Stimulated activated CD4-positive, alpha-beta T cell treated with anti-CD3 and anti-CD28 coated beads, Interleukin-12 subunit alpha, Interleukin-12 subunit beta, amount 100 ng/mL, for 4 hours (primary cell): ENCODE data around the gene NF2.
"Not testable (repeated sequence)": the region's sequence is repeated elsewhere in the genome, so short reads cannot be mapped to it uniquely, and the experiment has no call there.

ENCODE experiments used
- DNase-seq: peaks from one replicate; pipeline ENCODE4 v3.0.0-alpha.2; 2020

NF2 gene

DNA sequence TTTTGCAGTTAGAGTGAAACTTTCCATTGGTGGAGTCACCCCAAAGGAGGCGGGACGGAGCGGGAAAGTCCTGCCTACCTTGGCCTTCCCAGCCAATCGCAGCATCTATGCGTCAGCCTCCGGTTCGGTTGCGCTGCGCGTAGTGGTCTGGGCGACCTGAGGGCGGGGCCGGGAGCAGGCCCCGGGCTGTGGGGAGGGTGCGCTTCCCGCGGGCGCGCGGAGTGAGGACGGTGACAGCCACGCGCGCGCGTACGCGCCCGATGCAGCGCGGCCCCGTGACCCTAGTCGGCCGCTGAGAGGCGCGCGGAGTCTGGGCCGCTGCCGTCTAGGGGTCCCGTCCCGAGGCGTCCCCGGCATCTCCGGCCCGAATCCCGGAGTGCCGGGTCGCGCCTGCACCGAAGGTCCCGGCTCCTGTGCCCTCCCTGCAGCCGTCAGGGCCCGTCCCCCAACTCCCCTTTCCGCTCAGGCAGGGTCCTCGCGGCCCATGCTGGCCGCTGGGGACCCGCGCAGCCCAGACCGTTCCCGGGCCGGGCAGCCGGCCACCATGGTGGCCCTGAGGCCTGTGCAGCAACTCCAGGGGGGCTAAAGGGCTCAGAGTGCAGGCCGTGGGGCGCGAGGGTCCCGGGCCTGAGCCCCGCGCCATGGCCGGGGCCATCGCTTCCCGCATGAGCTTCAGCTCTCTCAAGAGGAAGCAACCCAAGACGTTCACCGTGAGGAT, at the start of gene NF2:
NF2 (plus strand) TSS at position 276 of the 718 bp plus-strand sequence; CDS start at position 642, 366 bp downstream.
- peak; percentile 94 for DNase-seq

DNA sequence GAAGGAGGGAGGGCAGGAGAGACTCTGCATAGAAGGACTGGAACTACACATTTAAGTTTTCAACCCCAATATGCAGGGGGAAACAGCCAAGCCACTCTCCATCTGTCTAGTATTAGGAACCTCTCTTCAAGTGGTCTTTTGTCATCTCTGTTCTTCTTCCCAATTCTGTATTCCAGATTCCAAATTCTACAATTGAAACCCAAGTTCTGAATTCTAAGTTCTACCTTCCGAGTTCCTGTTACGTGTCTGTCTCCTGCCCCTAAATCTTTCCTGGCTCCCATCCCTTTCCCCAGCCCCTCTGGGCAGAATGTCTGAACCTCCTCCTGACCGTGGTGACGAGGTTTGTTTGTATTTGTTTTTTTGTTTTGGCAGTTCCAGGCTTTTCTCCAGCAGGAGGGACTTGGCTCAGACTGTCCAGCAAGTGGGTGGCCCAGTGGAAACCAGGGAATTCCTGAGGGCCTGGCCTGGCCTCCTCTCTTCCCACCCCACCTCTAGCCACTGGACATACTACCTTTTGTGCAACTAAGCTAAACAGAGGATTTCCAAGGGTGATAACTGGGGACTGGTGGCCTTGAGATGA, 48.3 kb upstream of the NF2 start:
- no peak for DNase-seq

DNA sequence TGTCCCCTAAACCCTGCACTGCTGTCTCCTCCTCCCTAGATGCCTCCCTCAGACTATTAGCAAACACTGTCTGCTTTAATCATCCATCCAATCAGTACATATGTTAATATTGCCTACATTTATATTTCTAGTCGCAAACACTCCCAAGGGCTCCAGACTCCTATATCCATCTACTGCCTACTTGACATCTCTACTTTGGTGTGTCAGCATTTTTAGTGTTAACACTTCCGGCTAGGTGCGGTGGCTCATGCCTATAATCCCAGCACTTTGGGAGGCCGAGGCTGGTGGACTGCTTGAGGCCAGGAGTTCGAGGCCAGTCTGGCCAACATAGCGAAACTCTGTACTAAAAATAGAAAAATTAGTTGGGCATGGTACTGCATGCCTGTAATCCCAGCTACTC, 44.4 kb upstream of the NF2 start:
- no peak for DNase-seq

DNA sequence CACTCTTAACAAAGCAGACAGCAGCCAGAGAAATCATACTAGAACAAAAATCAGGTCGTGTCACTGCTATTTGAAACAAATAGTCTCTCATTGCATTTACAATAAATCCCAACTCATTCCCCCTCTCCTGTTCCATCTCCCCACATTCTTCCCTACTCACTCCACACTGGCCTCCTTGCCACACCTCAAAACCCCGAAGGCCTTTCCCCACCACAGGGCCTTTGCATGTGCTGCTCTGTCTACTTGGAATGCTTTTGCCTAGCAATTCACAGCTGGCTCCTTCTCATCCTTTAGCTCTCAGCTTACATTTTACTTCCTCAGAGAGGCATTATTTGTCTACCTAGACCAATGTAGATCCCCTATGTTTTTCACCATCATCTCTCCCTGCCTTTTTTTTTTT, 43.6 kb upstream of the NF2 start:
- DNase-seq = no peak

DNA sequence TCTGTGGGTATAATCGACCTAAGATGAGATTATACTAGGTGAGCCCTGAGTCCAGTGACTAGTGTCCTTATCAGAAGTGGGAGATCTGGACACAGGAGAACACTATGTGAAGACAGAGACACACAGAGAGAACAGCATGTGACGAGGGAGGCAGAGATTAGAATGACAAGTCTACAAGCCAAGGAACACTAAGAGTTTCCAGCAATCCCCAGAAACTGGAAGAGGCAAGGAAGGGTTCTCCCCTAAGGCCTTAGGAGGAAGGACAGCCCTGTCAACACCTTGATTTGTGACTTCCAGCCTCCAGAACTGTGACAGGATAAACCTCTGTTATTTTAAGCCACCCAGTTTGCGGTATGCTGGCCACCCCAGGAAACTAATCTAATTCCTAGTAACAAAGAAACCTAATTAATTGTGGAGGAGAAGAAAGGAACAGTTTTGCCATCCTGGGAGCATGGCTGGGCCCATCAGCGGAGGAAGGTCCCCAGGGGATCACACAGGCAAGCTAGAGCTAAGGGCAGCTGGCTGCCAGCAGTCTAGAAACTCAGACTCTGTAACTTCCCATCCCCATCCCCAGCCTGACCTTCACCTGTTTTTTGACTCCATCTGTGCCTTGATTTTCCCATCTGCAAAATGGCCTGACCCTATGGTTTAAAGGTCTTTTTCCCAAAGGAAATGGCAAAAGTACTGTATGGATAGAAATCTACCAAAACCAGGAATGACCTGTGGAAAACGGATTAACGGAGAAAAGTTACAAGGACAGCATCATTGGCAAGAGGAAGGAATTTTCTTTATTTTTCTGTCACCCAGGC, 39.6 kb upstream of the NF2 start:
- no peak for DNase-seq

DNA sequence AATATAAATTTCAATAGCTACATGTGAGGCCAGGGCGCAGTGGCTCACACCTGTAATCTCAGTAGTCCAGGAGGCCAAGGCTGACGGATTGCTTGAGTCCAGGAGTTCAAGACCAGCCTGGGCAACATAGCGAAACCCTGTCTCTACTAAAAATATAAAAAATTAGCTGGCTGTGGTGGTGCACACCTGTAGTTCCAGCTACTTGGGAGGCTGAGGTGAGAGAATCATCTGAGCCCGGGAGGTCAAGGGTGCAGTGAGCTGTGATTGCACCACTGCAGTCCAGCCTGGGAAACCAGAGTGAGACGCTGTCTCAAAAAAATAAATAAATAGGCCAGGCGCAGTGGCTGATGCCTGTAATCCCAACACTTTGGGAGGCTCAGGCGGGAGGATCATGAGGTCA, 36.9 kb upstream of the NF2 start:
- DNase-seq = not testable (repeated sequence)

DNA sequence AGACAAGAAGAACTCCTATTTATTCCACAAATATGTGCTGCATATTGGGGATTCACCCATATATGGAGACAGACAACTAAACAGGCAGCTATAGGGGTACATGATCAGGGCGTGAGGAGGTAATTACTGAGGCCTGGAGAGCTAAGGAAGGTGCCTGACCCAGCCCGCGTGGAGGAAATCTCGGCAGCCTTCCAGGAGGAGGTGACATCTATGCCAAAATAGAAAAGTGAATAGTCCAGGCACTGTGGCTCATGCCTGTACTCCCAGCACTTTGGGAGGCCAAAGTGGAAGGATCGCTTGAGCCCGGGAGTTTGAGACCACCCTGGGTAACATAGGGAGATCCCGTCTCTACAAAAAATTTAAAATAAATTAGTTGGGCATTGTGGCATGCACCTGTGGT, 36.1 kb upstream of the NF2 start:
- no peak for DNase-seq

DNA sequence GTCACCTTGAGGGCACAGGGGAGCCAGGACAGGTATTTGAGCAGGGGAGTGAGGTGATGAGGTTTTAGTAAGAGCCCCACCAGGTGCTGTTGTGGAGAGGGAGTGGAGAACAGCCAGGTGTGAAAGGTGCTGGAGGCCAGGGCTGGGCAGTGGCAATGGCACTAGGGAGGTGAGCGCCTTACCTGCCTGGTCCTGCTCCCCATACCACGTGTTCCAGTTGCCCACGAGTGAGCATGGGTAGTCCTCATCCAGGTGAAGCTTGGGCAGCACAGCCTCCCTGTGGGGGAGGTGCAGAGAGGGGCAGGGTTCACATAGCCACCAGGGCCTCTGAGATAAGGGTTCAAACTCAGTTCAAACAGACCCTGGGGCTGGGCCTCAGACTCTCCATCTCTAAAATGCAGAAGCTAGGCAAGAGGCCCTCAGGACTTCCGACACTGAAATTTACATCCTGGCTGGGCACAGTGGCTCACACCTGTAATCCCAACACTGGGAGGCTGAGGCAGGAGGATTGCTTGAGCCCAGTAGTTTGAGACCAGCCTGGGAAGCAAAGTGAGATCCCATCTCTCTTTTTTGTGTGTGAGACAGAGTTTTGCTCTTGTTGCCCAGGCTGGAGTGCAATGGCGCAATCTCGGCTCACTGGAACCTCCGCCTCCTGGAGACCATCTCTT, 34.3 kb upstream of the NF2 start:
- no peak for DNase-seq

DNA sequence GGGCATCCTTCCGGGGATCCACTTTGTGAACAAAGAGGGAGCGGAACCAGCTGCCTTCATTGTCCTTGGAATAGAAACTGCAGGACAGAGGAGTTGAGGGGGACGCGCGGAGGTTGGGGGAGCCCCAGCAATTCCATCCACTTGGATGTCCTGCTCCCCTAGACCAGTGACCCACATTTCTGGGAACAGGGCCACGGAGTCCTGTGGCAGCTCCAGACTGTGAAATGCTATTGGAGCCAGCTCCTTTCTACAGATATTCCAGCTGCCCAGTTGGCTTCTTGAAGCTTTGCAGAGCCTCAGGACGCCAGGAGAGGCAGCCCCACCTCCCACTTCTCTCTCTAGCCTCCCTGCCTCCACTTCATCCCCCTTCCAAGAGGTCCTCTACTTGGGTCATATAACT, 33.0 kb upstream of the NF2 start:
- DNase-seq = no peak

DNA sequence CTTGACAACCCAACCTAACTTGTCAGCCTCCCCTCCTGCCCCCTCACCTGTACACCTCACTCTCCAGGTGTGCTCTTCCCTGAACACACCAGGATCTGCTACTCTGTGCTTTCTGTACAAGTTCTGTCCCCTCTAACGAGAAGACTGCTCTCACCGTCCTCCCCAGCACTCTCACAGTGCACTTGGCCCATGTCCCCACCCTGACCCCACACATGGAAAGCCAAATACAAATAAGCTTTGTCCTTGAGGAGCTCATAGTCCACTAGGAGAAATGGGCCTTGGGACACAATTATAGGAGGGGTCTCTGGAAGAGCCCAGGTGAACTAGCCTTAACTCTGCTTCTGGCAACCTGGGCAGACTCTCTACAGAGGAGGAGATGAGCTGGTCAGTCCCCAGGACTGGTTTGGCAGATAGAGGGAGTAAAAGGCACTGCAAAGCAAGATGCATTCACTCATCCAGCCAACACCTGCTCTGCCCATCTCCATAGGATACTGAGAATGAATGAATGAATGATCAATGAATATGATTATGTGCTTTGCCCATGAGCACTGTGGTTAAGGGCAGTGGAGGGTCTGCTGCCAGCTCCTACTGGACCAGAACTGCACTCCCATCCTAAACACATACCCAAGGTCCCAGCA, 32.4 kb upstream of the NF2 start:
- DNase-seq = no peak

DNA sequence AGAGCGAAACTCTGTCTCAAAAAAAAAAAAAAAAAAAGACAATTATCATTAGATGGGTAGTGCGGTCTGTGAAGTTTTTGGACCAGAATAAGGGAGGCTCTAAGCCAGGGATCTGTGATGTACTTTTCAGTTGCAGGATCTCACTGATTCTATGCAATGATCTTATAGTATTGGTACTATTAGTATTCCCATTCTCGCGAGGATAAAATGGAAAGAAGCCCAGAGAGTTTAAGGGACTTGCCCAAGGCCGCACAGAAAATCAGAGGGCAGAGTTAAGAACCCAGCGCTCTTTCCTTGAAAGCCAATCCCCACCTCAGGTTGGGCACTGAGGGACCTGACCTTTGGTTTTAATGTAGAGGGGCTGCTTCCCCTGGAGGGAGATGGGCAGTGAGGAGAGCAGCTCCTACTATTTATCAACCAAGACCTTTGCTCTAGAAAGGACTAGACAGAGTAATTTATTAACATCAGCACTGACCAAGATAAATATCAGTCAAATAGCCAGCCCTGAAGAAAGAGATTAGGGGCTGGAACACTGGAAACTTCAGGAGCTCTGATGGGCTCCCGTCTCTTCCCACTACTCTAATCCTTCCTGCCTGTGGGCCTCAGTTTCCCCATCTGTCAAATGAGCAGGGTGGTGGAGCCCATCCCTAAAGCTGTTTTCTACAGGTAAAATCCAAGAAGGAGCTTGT, 28.5 kb upstream of the NF2 start:
- no peak for DNase-seq

DNA sequence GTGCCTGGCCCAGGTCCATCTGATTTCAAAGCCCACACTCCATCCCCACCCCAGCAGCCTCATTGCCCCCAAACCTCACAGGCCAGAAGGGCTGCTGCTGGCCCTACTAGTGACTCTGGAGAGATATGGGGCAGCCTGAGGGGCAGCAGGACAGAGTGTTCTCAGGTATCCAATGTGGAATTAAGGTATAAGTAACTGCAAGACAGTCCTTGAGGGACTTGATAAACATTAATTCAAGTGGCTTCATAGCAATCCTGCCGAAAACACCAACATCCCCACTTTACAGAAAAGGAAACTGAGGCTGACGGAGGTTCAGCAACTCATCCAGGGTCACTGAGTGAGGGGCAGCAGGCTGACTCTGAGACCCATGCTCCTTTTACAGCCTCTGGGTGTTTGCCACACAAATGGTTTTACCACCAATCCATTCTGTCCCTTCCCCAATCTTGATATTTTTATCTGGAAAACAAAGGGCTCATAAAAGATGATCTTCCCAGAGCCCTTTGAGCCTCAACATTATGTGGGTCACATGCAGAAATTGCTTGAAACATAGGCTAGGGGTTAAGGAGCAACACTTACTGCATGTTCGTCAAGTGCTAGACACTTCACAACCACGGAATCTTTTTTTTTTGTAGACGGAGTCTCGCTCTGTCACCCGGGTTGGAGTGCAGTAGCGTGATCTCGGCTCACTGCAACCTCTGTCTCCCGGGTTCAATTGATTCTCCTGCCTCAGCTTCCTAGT, 24.8 kb upstream of the NF2 start:
- DNase-seq = no peak

DNA sequence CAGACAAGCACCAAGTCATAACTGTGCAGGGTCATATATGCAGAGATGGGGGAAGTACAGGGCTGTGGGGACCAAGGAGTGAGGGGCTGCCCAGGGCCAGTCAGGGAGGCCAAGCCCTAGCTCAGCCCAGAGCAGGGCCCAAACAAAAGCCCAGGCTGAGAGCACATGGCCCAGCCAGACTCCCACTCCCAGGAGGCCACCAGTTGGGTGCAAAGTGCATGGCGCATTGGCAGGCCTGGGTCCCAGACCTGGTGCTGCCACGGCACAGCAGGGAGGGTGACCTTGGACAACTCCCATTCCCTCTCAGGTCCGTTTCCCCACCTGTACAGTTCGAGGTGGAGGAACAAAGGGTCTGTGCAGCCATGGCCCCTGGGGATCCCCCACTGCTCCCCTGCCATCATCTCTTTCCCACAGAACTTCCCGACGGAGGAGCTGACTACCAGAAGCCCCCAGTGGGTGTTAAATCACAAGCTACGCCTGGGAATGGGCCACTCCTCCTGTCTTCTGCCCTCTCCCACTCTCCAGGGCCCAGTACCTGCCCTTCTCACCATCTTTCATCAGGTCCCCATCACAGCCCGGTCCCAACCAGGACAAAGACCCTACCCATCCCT, 23.1 kb upstream of the NF2 start:
- DNase-seq = no peak

DNA sequence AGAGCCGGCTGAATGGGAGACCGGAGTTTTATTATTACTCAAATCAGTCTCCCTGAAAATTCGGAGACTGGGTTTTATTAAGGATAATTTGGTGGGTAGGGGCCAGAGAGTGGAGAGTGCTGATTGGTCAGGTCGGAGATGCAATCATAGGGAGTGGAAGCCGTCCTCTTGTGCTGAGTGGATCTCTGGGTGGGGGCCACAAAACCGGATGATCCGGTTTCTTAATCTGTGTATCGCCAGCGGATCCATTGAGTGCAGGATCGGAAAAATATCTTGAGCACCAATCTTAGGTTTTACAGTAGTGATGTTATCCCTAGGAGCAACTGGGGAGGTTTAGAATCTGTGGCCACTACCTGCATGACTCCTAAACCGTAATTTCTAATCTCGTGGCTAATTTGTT, 21.6 kb upstream of the NF2 start:
- DNase-seq = no peak

DNA sequence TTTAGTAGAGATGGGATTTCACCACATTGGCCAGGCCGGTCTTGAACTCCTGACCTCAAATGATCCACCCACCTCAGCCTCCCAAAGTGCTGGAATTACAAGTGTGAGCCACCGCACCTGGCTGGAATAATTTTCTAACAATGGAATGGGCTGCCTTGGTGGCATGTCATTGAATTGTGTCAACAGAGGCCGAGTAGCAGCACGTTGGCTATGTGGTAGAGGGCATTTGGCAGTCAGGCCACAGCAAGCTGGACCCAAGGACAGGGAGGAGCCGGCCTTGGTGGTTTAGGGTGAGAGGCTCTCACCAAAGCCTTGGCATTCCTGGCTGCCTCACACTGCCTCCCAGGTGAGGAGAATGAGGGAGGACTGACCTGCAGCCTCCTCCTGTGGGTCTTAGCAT, 18.5 kb upstream of the NF2 start:
- DNase-seq = no peak

DNA sequence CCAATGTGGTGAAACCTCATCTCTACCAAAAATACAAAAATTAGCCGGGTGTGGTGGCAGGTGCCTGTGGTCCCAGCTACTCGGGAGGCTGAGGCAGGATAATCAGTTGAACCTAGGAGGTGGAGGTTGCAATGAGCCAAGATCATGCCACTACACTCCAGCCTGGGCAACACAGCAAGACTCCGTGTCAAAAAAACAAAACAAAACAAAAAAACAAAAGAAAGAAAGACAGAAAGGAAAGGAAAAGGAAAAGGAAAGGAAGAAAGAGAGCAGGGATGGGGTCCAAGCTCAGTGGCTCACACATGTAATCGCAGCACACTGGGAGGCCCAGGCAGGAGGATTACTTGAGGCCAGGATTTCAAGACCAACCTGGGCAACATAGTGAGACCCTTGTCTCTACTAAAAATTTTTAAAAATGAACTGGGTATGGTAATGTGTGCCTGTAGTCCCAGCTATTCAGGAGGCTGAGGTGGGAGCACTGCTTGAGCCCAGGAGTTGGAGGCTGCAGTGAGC, 17.2 kb upstream of the NF2 start:
- DNase-seq = not testable (repeated sequence)

DNA sequence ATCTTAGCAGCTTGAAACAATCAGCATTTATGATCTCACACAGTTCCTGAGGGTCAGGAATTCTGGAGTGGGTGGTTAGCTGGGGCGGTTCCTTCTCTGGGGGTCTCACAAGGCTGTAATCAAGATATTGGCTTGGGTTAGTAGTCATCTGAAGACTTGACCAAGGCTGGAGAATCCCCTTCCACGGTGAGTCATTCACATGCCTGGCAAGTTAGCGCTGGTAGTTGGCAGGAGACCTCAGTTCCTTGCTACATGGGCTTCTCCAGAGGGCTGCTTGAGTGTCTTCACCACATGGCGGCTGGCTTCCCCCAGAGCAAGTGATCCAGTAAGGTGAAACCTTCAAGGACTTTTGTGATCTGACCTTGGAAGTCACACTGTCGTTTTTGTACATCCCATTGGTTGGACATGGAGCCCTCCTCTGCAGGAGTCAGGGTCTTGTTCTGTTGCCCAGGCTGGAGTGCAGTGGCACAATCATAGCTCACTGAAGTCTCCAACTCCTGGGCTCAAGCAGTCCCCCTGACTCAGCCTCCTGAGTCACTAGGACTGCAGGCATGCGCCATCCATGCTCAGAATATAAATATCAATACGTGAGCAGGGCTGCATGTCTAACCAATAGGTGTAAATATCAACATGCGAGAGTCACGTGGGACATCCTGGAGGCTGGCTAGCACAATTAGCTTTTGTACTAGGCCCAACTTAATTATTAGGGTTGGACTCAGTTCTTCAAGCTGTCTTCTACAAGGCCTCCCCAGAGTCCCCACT, 15.3 kb upstream of the NF2 start:
- DNase-seq = no peak

DNA sequence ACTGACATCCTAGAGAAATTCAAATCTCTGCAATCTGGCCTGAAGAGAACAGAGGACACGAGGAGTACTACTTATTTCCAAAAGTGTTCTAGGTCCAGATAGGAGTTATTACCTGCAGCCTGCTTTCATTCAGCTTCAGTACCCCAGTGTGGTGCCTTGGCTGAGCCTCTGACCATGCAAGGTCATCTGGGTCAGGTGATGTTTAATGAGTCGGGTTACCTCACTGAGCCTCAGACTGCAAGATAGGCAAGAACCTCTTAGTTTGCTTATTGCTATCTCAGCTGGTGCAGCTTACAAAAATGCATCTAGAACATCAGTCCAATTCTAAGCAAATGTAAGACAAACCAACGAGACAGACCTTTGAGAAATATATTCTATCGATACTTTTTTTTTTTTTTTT, 9.5 kb upstream of the NF2 start:
- DNase-seq = no peak

DNA sequence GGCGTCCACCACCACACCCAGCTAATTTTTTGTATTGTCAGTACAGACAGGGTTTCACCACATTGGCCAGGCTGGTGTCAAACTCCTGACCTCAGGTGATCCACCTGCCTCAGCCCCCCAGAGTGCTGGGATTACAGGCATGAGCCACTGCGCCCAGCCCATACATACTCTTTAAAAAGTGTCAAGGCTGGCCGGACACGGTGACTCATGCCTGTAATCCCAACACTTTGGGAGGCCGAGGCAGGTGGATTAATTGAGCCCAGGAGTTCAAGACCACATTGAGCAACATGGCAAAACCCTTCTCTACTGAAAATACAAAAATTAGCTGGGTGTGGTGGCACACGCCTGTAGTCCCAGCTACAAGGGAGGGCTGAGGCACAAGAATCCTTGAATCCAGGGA, 9.0 kb upstream of the NF2 start:
- not testable (repeated sequence) for DNase-seq

DNA sequence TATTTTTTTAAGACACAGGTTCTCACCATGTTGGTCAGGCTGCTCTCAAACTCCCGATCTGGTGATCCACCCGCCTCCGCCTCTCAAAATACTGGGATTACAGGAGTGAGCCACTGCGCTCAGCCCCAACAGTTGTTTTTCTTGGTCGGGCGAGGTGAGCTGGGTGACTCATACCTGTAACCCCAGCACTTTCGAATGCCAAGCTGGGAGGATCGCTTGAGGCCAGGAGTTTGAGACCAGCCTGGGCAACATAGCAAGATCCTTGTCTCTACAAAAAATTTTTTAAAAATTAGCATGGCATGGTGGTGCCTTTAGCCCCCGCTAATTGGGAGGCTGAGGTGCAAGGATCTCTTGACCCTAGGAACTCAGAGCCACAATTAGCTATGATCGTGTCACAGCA, 7.0 kb upstream of the NF2 start:
- DNase-seq = no peak
